Stimulated activated CD4-positive, alpha-beta T cell treated with anti-CD3 and anti-CD28 coated beads, Interleukin-2, amount 100 ng/mL, for 24 hours (primary cell): ENCODE data around the gene PRDM5.
"Not testable (repeated sequence)": the region's sequence is repeated elsewhere in the genome, so short reads cannot be mapped to it uniquely, and the experiment has no call there.

Experiments
- DNase-seq, 2 donors: peaks; one replicate each; pipeline ENCODE4 v3.0.0-alpha.2; 2020

Gene PRDM5

DNA sequence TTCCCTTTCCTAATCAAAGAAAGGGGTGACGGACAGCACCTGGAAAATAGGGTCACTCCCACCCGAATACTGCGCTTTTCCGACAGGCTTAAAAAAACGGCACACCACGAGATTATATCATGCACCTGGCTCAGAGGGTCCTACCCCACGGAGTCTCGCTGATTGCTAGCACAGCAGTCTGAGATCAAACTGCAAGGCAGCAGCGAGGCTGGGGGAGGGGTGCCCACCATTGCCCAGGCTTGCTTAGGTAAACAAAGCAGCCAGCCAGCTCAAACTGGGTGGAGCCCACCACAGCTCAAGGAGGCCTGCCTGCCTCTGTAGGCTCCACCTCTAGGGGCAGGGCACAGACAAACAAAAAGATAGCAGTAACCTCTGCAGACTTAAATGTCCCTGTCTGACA lies 180.9 kb downstream of the PRDM5 start:
- not testable (repeated sequence) for DNase-seq

DNA sequence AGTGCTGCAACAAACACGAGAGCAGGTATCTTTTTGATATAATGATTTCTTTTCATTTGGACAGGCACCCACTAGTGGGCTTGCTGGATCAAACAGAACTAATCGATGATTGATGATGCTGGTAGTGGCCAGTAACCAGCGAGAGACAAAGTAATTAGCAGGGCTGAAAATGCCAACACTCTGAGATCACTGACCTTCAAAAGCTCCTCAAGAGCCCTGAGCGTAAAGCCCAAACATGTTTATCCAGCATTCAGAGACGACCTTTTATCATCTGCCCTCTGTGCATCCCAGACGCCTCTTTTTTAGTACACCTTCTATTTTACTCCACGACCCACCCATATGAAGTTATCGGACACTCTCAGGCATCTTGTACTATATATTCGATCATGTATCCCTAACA lies 186.2 kb downstream of the PRDM5 start:
- no peak for DNase-seq

DNA sequence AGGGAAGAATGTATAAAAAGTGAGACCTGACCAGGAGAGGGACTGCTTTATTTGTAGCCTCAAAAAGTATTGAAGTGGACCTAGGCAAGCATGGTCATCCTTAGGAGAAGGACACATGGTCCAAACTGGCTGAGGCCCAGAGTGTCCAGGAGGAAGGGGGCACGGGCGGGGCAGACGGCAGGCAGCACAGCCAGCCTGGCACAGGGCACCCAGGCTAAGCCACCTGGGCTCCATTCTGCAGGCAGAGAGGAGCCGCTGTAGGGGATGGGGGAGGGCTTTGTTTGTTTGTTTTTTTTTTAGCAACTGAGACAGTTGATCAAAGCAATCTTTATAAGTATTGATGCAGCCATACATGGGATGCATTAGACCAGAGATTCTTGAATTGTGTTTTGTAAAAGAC lies 188.6 kb downstream of the PRDM5 start:
- no peak for DNase-seq

DNA sequence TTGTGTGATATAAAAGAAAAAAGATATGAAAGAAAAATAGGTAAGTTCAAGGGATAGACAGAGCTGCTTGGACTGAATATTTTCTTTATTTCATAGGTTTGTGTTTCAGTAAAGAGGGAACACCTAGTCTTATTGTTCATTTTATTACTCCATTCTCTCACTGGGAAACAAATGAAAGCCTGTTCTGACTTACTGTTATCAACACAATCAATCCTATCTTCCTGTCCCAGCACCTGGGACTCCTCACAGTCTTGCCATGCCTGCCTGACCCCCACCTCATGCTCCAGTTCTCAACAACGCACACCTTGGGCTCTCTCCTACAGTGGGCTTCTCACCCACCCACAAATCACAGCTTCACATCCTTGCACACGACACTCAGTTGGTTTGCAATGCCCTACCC lies 189.5 kb downstream of the PRDM5 start:
- DNase-seq, result no peak

GRCh38 chr4:120731561-120731960 lies 191.0 kb downstream of the PRDM5 start:
- DNase-seq, result no peak

GRCh38 chr4:120730777-120731320 lies 191.7 kb downstream of the PRDM5 start:
- no peak for DNase-seq

- no peak for DNase-seq
Observed at GRCh38 chr4:120728892-120729675, 193.4 kb downstream of the PRDM5 start.

DNA sequence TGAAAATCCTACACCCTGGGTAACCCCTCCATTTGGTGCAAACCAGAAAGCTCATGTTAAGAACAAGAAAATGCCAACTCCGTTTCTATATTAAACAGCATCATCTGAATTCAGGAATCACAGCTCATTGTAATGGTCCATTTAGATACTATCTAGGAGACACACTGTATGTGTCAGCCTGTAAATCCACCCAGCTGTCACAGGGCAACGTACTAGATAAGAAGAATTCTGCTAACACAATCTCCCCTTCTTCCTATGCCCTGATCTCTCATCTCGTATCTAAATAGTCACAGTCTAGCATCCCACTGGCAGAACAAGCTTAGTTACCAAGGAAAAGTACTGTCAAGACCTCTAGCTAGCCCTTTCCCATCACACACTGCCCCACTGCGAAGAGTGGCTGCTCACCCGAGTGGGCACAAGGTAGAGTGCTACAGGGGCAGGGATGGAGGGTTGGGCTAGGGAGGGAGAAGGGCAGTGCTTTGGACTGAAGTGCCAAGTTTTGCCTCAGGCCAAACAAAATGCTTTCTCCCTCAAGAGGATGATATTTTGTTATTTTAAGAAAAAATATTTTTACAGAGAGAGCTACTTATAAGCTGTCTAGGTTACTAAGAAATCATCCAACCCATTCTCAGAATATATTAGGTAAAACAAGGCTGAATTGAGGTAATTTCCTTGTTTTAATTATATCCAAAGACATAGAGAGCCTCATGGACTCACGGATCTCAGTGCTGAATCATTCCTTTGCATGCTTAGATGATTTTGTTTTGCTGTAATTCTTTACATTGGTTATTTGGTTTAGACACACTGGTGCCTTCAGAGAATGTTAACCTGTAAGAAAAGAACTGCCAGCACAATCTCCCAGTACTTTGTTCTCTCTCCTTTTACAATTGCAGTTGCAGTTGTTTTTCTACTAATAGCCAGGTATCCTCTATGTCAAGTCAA lies 196.6 kb downstream of the PRDM5 start:
- DNase-seq, result no peak

- no peak for DNase-seq
Observed at GRCh38 chr4:120724656-120725055, 197.9 kb downstream of the PRDM5 start.

- no peak for DNase-seq
Observed at GRCh38 chr4:120723986-120724385, 198.5 kb downstream of the PRDM5 start.

DNA sequence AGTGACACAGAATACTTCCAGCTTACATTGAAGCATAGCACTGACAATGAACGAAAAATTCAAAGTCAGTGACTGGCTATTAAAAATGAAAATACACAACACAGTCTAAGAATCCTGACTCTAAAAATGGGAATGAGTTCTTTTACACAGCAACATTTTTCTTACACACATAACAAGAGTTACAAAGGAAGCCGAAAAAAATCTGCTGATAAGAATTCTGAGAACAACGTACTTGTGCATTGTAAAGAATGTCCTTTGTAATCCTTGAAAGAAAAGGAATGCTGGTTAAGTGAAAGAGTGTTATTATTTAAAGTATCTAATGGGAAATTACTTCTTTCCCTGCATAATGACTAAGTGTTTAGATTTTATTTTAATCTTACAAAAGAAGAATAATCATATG lies 199.4 kb downstream of the PRDM5 start:
- DNase-seq, result no peak

- DNase-seq, result no peak
Observed at GRCh38 chr4:120722655-120723054, 199.9 kb downstream of the PRDM5 start.

DNA sequence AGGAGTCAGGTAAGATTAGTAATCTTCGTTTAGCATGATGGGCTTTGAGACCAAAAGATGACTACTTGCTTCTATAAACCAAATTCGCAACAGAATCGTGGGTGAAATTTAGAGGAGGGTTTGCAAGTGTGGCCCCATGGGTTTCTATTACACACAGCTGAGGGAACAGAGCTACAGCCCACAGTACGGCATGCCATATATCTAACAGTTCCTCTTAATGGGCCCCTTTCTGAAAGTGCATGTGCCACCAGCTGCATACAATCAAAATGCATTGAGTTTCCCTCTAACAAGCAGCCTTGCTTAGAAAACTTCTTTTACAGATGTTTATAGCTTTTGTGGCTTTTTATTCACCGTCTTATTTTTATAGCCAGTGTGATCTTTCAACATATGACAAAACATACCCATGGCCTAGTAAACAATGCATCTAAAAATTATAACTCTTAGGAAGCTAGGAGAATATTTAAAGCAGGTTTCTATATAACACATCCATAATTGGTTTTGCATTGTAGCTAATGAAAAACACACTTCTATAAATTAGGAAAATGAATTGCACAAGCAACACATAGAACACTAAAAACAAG lies 202.1 kb downstream of the PRDM5 start:
- DNase-seq, result no peak

DNA sequence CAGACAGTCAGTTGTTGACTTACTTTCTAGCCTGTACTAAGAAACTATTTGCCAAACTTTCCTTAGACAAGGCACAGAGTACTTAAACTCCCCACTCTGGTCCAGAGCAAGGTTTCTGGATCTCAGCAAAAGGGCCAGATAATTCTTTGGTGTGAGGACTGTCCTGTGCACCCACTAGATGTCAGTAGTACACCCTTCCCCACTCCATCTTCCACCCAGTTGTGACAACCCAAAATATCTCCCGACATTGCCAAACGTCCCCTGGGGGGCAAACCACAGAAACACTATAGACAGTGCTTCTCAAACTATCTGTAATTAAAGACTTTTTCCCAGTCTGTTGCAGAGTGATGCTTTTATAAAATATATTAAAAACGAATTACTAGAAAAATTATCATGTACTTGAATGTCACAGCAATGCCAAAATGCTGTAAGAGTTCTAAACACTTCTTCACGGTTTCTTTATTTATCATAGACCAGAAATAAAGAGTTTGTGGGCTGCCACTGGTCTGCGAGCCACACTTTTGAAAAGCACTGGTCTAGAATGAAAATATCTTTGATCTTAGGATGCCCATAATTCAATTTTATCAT lies 203.5 kb downstream of the PRDM5 start:
- DNase-seq, result peak in 1 of 2 donors; percentile 2

DNA sequence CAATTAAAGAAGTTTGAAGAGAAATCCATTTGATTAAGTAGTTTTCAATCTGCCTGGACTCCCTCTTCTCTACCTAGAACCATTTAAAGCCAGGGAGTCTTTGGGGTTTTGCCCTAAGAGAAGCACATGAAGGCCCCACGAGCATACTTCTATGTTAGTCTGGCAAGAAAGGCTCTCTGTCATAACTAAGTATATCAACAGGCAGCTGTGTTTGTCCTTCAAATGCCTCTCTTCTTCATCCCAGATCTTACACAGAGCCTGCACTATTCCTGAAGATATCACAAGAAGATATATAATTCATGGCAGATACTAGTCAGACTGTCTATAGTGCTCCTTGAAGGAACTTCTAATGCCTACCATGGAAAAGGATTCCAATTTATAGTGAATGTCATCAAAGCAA lies 206.2 kb downstream of the PRDM5 start:
- DNase-seq, result no peak

- no peak for DNase-seq
Observed at GRCh38 chr4:120714417-120715010, 208.0 kb downstream of the PRDM5 start.

- DNase-seq, result no peak
Observed at GRCh38 chr4:120709991-120710390, 212.5 kb downstream of the PRDM5 start.

DNA sequence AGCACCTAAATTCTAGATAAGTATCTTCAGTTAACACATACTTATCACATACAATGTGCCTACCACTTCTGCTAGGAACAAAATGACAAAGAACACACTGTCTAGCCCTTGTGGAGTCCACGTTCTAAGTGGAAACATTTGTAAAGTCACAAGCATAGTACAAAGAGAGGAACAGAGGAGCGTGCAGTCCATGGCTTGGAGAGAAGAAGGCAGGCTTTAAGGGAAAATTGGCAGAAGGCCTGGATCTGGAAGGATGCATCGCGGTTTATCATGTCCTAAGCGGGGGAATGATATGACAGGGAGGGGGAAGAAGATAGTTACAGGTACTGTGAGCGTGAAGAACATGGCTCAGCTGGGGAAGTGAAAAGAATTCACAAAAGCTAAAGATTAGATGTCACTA lies 218.0 kb downstream of the PRDM5 start:
- no peak for DNase-seq

- DNase-seq, result no peak
Observed at GRCh38 chr4:120703908-120704307, 218.6 kb downstream of the PRDM5 start.

GRCh38 chr4:120699354-120699753 lies 223.2 kb downstream of the PRDM5 start:
- DNase-seq, result no peak

DNA sequence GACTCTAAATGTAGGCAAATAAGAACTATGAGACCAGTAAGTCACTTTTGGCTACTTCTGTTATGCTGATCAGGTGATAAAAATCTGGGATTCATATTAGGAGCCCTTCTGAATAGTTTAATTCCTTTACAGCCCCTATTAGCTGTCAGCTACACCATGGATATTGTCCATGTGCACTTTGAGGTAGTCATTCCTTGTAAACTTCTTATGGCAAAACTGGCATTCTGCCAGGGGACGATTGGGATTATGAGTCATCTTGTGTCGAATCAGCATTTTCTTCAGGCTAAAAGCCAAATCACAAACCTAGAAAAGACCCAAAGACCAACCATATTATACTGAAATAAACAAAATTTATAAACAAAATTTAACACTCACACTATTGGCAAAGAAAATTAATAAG lies 227.6 kb downstream of the PRDM5 start:
- DNase-seq, result no peak

GRCh38 chr4:120693816-120694215 lies 228.7 kb downstream of the PRDM5 start:
- DNase-seq, result no peak

DNA sequence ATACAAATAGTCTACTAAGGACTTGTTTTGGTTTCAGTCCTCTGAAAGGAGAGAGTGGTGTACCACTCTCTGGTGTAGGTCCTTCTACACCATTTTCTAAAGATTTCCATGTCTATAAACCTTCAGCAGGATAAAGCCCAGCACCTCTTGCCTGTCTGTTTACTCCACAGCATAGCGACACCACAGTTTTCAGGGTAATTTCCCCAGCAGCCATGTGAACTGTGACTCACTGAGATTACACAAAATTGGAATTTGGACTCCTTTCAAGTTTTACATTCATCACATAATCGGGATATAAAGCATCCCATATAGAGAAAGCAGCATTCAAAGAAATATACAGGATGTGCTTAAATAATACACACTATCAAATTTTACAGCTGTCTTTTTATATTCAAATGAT lies 229.6 kb downstream of the PRDM5 start:
- DNase-seq, result no peak
